Prostate gland (tissue), 2 donors: ENCODE results near the gene ZNHIT3. TPM values are rescaled to one million over a fixed set of nuclear protein-coding genes. Genes with fewer than 3 reads are reported as not detected.
A peak's percentile ranks its signal among the peaks of the same experiment; 100 is the strongest.

Source experiments
- DNase-seq: peaks from one replicate; pipeline ENCODE4 v3.0.0-alpha.2; 2019; ENCODE audit warnings: low spot score
- H3K27ac ChIP-seq, 2 donors: fragments of 200-600 bp; sonication (generic); 2 replicates each; pipeline ENCODE4 v1.5.1; 2017 to 2019
- H3K27me3 ChIP-seq: fragments of 200-600 bp; sonication (generic); replicated peaks from 2 replicates; pipeline ENCODE4 v1.5.1; 2019; ENCODE audit not compliant: insufficient read depth
- H3K36me3 ChIP-seq, 2 donors: fragments of 200-600 bp; sonication (generic); 1 replicate in 1 of 2; 2 replicates in 1 of 2; pipeline versions ENCODE4 v1.5.1 to v1.8.1; 2017 to 2019
- H3K4me1 ChIP-seq: fragments of 200-600 bp; sonication (generic); replicated peaks from 2 replicates; pipeline ENCODE4 v1.5.1; 2019
- H3K4me3 ChIP-seq, 2 donors: fragments of 200-600 bp; sonication (generic); 2 replicates each; pipeline ENCODE4 v1.5.1; 2017 to 2019
- H3K9me3 ChIP-seq: fragments of 200-600 bp; sonication (generic); 2 replicates; pipeline ENCODE4 v1.5.1; 2017
- POLR2A ChIP-seq: fragments of 450-650 bp; IDR thresholded peaks from one replicate; pipeline ENCODE4 v1.6.1; 2016; ENCODE audit warnings: antibody characterized with exemption, mild to moderate bottlenecking
- POLR2AphosphoS5 ChIP-seq: sonication (generic); formaldehyde crosslinking; IDR thresholded peaks from one replicate; pipeline ENCODE4 v1.6.1; 2017; ENCODE audit warnings: antibody characterized with exemption
- WGBS: methylation state at CpG from one replicate; pipeline ENCODE4 v1.1.5; 2018; 5-methylcytosine and 5-hydroxymethylcytosine counted together
- intact Hi-C: fragments of 100-400 bp; cut with DNase I; formaldehyde crosslinking; loops from one replicate; pipeline ENCODE4 v1.14.2; 2022
- total RNA-seq, 2 donors: library from RNA; depleted of rRNA; stranded (reverse); fragments of >200 nt; gene quantifications; one replicate each; pipeline ENCODE4 v1.1.0, GENCODE V29; 2016
- TF ChIP-seq, protein P1 (sequence below), 4 experiments: fragments of 200-600 bp in 2 of 4; fragments of 450-650 bp in 2 of 4; sonication (generic) in 2 of 4; IDR thresholded peaks; 1 replicate in 3 of 4; 2 replicates in 1 of 4; pipeline ENCODE4 v1.5.1; 2016 to 2019; ENCODE audit warnings: antibody characterized with exemption in 4 of 4, mild to moderate bottlenecking in 2 of 4, moderate library complexity in 2 of 4

ZNHIT3 gene
- total RNA-seq, 2 donors from 2014 or later, result 29.1 to 36.9 TPM

DNA sequence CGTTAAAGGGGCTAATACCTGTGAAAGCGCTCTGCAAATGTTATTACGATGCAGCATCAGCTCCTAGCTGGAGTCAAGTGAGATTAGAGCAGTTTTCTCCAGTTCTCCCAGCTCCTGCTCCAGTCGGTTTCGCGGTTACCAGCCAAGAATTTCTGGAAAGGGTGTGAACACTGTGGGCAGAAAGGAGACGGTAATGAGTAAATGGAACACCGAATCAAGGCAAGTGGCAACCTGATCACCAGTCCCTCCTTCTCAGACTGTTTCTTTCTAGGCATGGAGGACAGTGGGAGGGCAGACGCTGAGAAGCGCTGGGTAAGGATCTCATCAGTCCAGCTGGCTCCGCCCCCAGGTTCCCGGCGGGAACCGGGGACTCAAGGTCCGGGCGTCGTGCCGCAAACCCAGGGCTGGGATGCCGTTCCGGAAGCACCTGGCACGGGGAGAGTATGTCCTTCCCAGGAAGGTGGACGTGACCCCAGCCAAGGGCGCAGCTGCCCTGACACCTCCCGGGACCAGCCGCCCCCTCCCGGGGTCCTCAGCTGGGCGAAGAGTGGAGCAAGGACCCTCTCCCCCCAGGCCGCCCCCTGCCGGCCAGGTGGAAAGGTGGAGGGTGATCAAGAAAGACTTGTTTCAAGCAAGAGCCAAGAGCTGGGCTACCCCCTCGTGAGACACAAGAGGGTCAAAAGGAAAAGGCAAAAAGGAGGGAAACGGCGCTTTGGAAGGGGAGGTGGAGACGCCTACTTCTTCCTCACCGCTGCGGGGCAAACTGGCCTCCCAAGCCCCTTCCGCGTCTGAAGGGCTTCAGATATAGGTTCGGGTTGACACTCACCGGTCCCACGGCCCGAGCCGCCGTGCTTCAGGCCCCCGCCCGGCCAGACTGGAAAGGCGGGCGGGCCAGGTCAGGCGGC is 47.7 kb downstream of the ZNHIT3 start:
- 5% methylated on average over 47 of the region's 48 CpGs for WGBS
- H3K9me3 ChIP-seq, result no peaks in the 10 kb centered on the region
- peak; percentile 20 for TF ChIP-seq POLR2A
- peak; percentile 40 for TF ChIP-seq POLR2AphosphoS5
- TF ChIP-seq, protein P1, sequence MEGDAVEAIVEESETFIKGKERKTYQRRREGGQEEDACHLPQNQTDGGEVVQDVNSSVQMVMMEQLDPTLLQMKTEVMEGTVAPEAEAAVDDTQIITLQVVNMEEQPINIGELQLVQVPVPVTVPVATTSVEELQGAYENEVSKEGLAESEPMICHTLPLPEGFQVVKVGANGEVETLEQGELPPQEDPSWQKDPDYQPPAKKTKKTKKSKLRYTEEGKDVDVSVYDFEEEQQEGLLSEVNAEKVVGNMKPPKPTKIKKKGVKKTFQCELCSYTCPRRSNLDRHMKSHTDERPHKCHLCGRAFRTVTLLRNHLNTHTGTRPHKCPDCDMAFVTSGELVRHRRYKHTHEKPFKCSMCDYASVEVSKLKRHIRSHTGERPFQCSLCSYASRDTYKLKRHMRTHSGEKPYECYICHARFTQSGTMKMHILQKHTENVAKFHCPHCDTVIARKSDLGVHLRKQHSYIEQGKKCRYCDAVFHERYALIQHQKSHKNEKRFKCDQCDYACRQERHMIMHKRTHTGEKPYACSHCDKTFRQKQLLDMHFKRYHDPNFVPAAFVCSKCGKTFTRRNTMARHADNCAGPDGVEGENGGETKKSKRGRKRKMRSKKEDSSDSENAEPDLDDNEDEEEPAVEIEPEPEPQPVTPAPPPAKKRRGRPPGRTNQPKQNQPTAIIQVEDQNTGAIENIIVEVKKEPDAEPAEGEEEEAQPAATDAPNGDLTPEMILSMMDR (IDR thresholded peaks at IDR 0.05), result peak in 3 of 4 experiments; percentile 17 to 40 (median 37)
- H3K4me3 ChIP-seq, result peak overlapping the region; percentile 80 to 85
- no peaks in the 10 kb centered on the region for H3K36me3 ChIP-seq
- peaks cover 5% of the 10 kb centered on the region for H3K4me1 ChIP-seq
- DNase-seq, result peak; percentile 61
- H3K27ac ChIP-seq, result peak overlapping the region; percentile 91 to 95
- no peaks in the 10 kb centered on the region for H3K27me3 ChIP-seq
- intact Hi-C loops, result loop anchor here (5.0 to 10.0 kb wide), 2 partner anchors 47 to 821 kb away; partner anchors contain the start of gene ZNHIT3

GRCh38 chr17:36534840-36535668 is 48.6 kb downstream of the ZNHIT3 start, which contains the start of the genes MYO19 and PIGW:
Gene MYO19, minus strand, starts transcription at chr17:36534868. Its CDS starts 2,330 bp downstream, at chr17:36532538.
Gene PIGW, plus strand, starts transcription at chr17:36534987. Its CDS starts 2,115 bp downstream, at chr17:36537102.
- H3K36me3 ChIP-seq, result no peaks in the 10 kb centered on the region
- 1% methylated on average over 81 of the region's 83 CpGs for WGBS
- no peaks in the 10 kb centered on the region for H3K9me3 ChIP-seq
- TF ChIP-seq POLR2AphosphoS5, result peak; percentile 90
- TF ChIP-seq POLR2A, result peak; percentile 61
- TF ChIP-seq, protein P1 (IDR thresholded peaks at IDR 0.05), result peak in 2 of 4 experiments; percentile 18 to 28
- H3K4me3 ChIP-seq, result peak within 1 kb of the TSS; percentile 80 to 85
- peak within 1 kb of the TSS; percentile 91 to 95 for H3K27ac ChIP-seq
- H3K27me3 ChIP-seq, result no peaks in the 10 kb centered on the region
- peaks cover 5% of the 10 kb centered on the region for H3K4me1 ChIP-seq
- peak; percentile 77 for DNase-seq
- intact Hi-C loops, result loop anchor here (5.0 to 10.0 kb wide), 2 partner anchors 48 to 820 kb away; partner anchors contain the start of gene ZNHIT3

DNA sequence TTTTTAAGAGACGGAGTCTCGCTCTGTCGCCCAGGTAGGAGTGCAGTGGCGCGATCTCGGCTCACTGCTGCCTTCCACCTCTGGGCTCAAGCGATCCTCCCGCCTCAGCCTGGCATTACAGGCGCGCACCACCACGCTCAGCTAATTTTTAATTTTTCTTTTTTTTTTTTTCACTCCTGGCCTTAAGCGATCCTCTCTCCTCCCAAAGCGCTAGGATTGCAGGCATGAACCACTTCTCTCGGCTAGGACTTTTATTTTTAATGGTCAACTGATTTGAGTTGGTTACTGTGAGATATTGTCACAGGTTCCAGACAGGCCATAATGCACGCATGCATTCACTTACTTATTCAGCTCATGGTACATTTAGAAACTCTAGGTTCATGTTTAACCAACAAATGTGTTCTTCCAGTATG is 49.2 kb downstream of the ZNHIT3 start:
- H3K27ac ChIP-seq, result peak overlapping the region; percentile 91 to 95
- TF ChIP-seq POLR2AphosphoS5 (no peak), POLR2A (no peak)
- TF ChIP-seq, protein P1 (IDR thresholded peaks at IDR 0.05), result no peak
- peak overlapping the region; percentile 80 to 85 for H3K4me3 ChIP-seq
- no peak for DNase-seq
- H3K36me3 ChIP-seq, result no peaks in the 10 kb centered on the region
- no peaks in the 10 kb centered on the region for H3K27me3 ChIP-seq
- no peaks in the 10 kb centered on the region for H3K9me3 ChIP-seq
- peaks cover 5% of the 10 kb centered on the region for H3K4me1 ChIP-seq
- 7% methylated on average over 15 of the region's 15 CpGs for WGBS
- intact Hi-C loops, result loop anchor here (10.0 kb wide), 1 partner anchor 819 kb away; no protein-coding TSS in a partner anchor

GRCh38 chr17:36540696-36541095 is 54.2 kb downstream of the ZNHIT3 start:
- H3K27me3 ChIP-seq, result no peaks in the 10 kb centered on the region
- no peaks in the 10 kb centered on the region for H3K4me1 ChIP-seq
- 94% methylated on average over 3 of the region's 3 CpGs for WGBS
- DNase-seq, result no peak
- no peaks in the 10 kb centered on the region for H3K9me3 ChIP-seq
- TF ChIP-seq POLR2A (no peak), POLR2AphosphoS5 (no peak)
- TF ChIP-seq, protein P1 (IDR thresholded peaks at IDR 0.05), result no peak
- H3K27ac ChIP-seq, result no peak overlapping the region
- H3K4me3 ChIP-seq, result no peak overlapping the region
- intact Hi-C loops, result no loop called here
- no peaks in the 10 kb centered on the region for H3K36me3 ChIP-seq
